HEK293 (cell line): ENCODE measurements around the gene MARCKSL1.

Experiments
- BCL11B ChIP-seq: fragments of 450-650 bp; formaldehyde crosslinking; IDR thresholded peaks from 2 replicates; pipeline ENCODE4 v1.5.1; 2016; ENCODE audit warnings: low read depth, missing biosample characterization, missing genetic modification characterization
- GLIS1 ChIP-seq: fragments of 450-650 bp; formaldehyde crosslinking; IDR thresholded peaks from 2 replicates; pipeline ENCODE4 v1.5.1; 2016; ENCODE audit warnings: missing biosample characterization, missing genetic modification characterization
- KLF16 ChIP-seq: fragments of 450-650 bp; formaldehyde crosslinking; IDR thresholded peaks from 2 replicates; pipeline ENCODE4 v1.5.1; 2017; ENCODE audit warnings: missing biosample characterization, missing genetic modification characterization
- OSR2 ChIP-seq: fragments of 450-650 bp; formaldehyde crosslinking; IDR thresholded peaks from 2 replicates; pipeline ENCODE4 v1.5.1; 2016; ENCODE audit warnings: missing biosample characterization, missing genetic modification characterization
- SP3 ChIP-seq: fragments of 450-650 bp; formaldehyde crosslinking; IDR thresholded peaks from 2 replicates; pipeline ENCODE4 v1.5.1; 2016; ENCODE audit warnings: missing biosample characterization, missing genetic modification characterization
- TCF7L2 ChIP-seq: IDR thresholded peaks from 2 replicates; pipeline ENCODE4 v1.6.1; 2011; ENCODE audit warnings: low read depth, mild to moderate bottlenecking, inconsistent platforms, low read length, moderate library complexity, borderline replicate concordance
- ZBTB1 ChIP-seq: fragments of 450-650 bp; formaldehyde crosslinking; IDR thresholded peaks from 2 replicates; pipeline ENCODE4 v1.5.1; 2016; ENCODE audit warnings: missing biosample characterization, missing genetic modification characterization
- ZBTB20 ChIP-seq: fragments of 450-650 bp; formaldehyde crosslinking; IDR thresholded peaks from 2 replicates; pipeline ENCODE4 v1.5.1; 2016; ENCODE audit warnings: missing biosample characterization, missing genetic modification characterization
- ZBTB48 ChIP-seq: fragments of 450-650 bp; formaldehyde crosslinking; IDR thresholded peaks from 2 replicates; pipeline ENCODE4 v1.5.1; 2016; ENCODE audit warnings: missing biosample characterization, missing genetic modification characterization
- ZBTB8A ChIP-seq: fragments of 450-650 bp; formaldehyde crosslinking; IDR thresholded peaks from 2 replicates; pipeline ENCODE4 v1.5.1; 2016; ENCODE audit warnings: missing biosample characterization, missing genetic modification characterization
- ZFHX2 ChIP-seq: fragments of 450-650 bp; formaldehyde crosslinking; conservative IDR thresholded peaks from 2 replicates; pipeline ENCODE4 v1.5.1; 2016; ENCODE audit warnings: missing biosample characterization, missing genetic modification characterization
- ZNF174 ChIP-seq: fragments of 450-650 bp; formaldehyde crosslinking; IDR thresholded peaks from 2 replicates; pipeline ENCODE4 v1.5.0; 2017; ENCODE audit warnings: missing biosample characterization, mild to moderate bottlenecking, missing genetic modification characterization
- ZNF214 ChIP-seq: fragments of 450-650 bp; formaldehyde crosslinking; IDR thresholded peaks from 2 replicates; pipeline ENCODE4 v1.5.1; 2017; ENCODE audit warnings: missing biosample characterization, mild to moderate bottlenecking, missing genetic modification characterization, borderline replicate concordance
- ZNF335 ChIP-seq: fragments of 450-650 bp; formaldehyde crosslinking; conservative IDR thresholded peaks from 2 replicates; pipeline ENCODE4 v1.5.1; 2016; ENCODE audit warnings: missing biosample characterization, missing genetic modification characterization
- ZNF354C ChIP-seq: fragments of 450-650 bp; formaldehyde crosslinking; IDR thresholded peaks from 2 replicates; pipeline ENCODE4 v1.5.1; 2016; ENCODE audit warnings: missing biosample characterization, missing genetic modification characterization, low read depth, borderline replicate concordance
- ZNF561 ChIP-seq: fragments of 450-650 bp; IDR thresholded peaks from 2 replicates; pipeline ENCODE4 v1.5.1; 2018; ENCODE audit warnings: missing biosample characterization, missing genetic modification characterization, borderline replicate concordance
- ZNF596 ChIP-seq: fragments of 450-650 bp; IDR thresholded peaks from 2 replicates; pipeline ENCODE4 v1.5.0; 2018; ENCODE audit warnings: missing biosample characterization, mild to moderate bottlenecking, missing genetic modification characterization, moderate library complexity
- ZNF626 ChIP-seq: fragments of 450-650 bp; sonication (Bioruptor Pico); formaldehyde crosslinking; IDR thresholded peaks from 2 replicates; pipeline ENCODE4 v1.5.1; 2018; ENCODE audit warnings: missing biosample characterization, missing genetic modification characterization, inconsistent platforms
- ZNF629 ChIP-seq: fragments of 450-650 bp; formaldehyde crosslinking; IDR thresholded peaks from 2 replicates; pipeline ENCODE4 v1.5.1; 2017; ENCODE audit warnings: missing biosample characterization, missing genetic modification characterization
- ZNF776 ChIP-seq: fragments of 450-650 bp; formaldehyde crosslinking; IDR thresholded peaks from 2 replicates; pipeline ENCODE4 v1.5.0; 2017; ENCODE audit warnings: missing biosample characterization, missing genetic modification characterization, borderline replicate concordance
- TF ChIP-seq, protein P1 (sequence below): fragments of 450-650 bp; formaldehyde crosslinking; IDR thresholded peaks from 2 replicates; pipeline ENCODE4 v1.5.0; 2017; ENCODE audit warnings: missing biosample characterization, missing genetic modification characterization, borderline replicate concordance
- TF ChIP-seq, protein P2 (sequence below): fragments of 450-650 bp; formaldehyde crosslinking; IDR thresholded peaks from 2 replicates; pipeline ENCODE4 v1.5.1; 2016; ENCODE audit warnings: missing biosample characterization, missing genetic modification characterization
- TF ChIP-seq, protein P3 (sequence below): fragments of 450-650 bp; formaldehyde crosslinking; IDR thresholded peaks from 2 replicates; pipeline ENCODE4 v1.5.1; 2016; ENCODE audit warnings: missing biosample characterization, missing genetic modification characterization, borderline replicate concordance
- TF ChIP-seq, protein P4 (sequence below): fragments of 450-650 bp; formaldehyde crosslinking; IDR thresholded peaks from 2 replicates; pipeline ENCODE4 v1.5.1; 2016; ENCODE audit warnings: missing biosample characterization, missing genetic modification characterization, low read depth
- TF ChIP-seq, protein P5 (sequence below): fragments of 450-650 bp; formaldehyde crosslinking; IDR thresholded peaks from 2 replicates; pipeline ENCODE4 v1.5.1; 2016; ENCODE audit warnings: missing biosample characterization, missing genetic modification characterization
- TF ChIP-seq, protein P6 (sequence below): fragments of 450-650 bp; formaldehyde crosslinking; IDR thresholded peaks from 2 replicates; pipeline ENCODE4; 2016; ENCODE audit warnings: missing biosample characterization, missing genetic modification characterization

MARCKSL1 gene

DNA sequence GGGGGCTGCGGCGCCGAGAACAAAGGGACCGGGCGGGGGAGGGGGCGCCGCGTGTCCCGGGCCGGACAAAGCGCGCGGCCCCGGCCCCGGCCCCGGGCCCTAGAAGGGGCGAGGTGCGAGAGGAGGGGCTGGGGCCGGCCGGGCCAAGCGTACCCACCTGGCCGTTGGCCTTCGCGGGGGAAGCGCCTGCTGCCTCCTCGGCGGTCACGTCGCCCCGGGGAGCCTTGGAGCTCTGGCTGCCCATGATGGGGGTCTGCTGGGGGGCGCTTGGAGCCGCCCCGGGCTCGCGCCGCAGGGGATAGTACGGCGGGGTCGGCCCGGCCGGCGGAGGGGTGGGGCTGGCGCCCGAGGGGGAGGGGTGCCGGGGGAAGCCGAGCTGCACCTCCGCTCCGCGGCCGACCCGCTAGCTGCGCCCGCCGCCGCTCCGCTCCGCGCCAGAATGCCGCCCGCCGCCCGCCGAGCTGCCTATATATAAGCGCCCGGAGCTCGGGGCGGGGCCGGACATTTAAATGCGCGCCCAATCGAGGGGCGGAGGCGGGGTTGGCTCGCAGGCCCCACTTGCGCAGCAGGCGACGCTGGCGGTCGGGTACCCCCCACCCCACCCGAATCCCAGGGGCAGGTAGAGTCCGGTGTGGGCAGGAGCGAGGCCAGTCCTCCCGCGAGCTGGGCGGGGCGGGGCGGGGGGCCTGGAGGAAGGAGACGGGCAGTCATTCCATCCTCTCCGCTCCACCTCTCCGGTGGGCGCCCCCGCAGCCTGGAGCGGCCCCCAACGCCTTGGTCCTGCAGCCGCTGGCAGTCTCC, at the start of gene MARCKSL1 (continued):
- TF ChIP-seq, protein P1, sequence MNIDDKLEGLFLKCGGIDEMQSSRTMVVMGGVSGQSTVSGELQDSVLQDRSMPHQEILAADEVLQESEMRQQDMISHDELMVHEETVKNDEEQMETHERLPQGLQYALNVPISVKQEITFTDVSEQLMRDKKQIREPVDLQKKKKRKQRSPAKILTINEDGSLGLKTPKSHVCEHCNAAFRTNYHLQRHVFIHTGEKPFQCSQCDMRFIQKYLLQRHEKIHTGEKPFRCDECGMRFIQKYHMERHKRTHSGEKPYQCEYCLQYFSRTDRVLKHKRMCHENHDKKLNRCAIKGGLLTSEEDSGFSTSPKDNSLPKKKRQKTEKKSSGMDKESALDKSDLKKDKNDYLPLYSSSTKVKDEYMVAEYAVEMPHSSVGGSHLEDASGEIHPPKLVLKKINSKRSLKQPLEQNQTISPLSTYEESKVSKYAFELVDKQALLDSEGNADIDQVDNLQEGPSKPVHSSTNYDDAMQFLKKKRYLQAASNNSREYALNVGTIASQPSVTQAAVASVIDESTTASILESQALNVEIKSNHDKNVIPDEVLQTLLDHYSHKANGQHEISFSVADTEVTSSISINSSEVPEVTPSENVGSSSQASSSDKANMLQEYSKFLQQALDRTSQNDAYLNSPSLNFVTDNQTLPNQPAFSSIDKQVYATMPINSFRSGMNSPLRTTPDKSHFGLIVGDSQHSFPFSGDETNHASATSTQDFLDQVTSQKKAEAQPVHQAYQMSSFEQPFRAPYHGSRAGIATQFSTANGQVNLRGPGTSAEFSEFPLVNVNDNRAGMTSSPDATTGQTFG (tag by site-specific recombination): no peak
- TF ChIP-seq ZNF354C (no peak), ZNF174 (no peak), SP3 (tag by site-specific recombination) (peak; percentile 69), ZNF335 (peak; percentile 85), GLIS1 (tag by site-specific recombination) (peak; percentile 82), KLF16 (tag by site-specific recombination) (no peak; the same call in 1 of the 2 replicates), TCF7L2 (peak; percentile 50; the same call in 1 of the 2 replicates), OSR2 (tag by site-specific recombination) (no peak), ZNF214 (tag by site-specific recombination) (no peak), ZBTB1 (tag by site-specific recombination) (no peak), ZNF629 (tag by site-specific recombination) (no peak), ZBTB20 (tag by site-specific recombination) (peak; percentile 51; the same call in 1 of the 2 replicates), BCL11B (tag by site-specific recombination) (no peak), ZNF626 (tag by site-specific recombination) (no peak), ZNF596 (tag by site-specific recombination) (no peak), ZBTB48 (tag by site-specific recombination) (no peak), ZNF561 (tag by site-specific recombination) (no peak; the same call in 1 of the 2 replicates), ZFHX2 (peak; percentile 60; the same call in 1 of the 2 replicates), ZNF776 (tag by site-specific recombination) (no peak), ZBTB8A (tag by site-specific recombination) (peak; percentile 89)
- TF ChIP-seq, protein P2, sequence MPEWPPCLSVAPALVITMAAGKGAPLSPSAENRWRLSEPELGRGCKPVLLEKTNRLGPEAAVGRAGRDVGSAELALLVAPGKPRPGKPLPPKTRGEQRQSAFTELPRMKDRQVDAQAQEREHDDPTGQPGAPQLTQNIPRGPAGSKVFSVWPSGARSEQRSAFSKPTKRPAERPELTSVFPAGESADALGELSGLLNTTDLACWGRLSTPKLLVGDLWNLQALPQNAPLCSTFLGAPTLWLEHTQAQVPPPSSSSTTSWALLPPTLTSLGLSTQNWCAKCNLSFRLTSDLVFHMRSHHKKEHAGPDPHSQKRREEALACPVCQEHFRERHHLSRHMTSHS (tag by site-specific recombination): no peak
- TF ChIP-seq, protein P3, sequence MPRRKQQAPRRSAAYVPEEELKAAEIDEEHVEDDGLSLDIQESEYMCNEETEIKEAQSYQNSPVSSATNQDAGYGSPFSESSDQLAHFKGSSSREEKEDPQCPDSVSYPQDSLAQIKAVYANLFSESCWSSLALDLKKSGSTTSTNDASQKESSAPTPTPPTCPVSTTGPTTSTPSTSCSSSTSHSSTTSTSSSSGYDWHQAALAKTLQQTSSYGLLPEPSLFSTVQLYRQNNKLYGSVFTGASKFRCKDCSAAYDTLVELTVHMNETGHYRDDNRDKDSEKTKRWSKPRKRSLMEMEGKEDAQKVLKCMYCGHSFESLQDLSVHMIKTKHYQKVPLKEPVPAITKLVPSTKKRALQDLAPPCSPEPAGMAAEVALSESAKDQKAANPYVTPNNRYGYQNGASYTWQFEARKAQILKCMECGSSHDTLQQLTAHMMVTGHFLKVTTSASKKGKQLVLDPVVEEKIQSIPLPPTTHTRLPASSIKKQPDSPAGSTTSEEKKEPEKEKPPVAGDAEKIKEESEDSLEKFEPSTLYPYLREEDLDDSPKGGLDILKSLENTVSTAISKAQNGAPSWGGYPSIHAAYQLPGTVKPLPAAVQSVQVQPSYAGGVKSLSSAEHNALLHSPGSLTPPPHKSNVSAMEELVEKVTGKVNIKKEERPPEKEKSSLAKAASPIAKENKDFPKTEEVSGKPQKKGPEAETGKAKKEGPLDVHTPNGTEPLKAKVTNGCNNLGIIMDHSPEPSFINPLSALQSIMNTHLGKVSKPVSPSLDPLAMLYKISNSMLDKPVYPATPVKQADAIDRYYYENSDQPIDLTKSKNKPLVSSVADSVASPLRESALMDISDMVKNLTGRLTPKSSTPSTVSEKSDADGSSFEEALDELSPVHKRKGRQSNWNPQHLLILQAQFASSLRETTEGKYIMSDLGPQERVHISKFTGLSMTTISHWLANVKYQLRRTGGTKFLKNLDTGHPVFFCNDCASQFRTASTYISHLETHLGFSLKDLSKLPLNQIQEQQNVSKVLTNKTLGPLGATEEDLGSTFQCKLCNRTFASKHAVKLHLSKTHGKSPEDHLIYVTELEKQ (tag by site-specific recombination): no peak
- TF ChIP-seq, protein P4, sequence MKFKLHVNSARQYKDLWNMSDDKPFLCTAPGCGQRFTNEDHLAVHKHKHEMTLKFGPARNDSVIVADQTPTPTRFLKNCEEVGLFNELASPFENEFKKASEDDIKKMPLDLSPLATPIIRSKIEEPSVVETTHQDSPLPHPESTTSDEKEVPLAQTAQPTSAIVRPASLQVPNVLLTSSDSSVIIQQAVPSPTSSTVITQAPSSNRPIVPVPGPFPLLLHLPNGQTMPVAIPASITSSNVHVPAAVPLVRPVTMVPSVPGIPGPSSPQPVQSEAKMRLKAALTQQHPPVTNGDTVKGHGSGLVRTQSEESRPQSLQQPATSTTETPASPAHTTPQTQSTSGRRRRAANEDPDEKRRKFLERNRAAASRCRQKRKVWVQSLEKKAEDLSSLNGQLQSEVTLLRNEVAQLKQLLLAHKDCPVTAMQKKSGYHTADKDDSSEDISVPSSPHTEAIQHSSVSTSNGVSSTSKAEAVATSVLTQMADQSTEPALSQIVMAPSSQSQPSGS (tag by site-specific recombination): no peak
- TF ChIP-seq, protein P5, sequence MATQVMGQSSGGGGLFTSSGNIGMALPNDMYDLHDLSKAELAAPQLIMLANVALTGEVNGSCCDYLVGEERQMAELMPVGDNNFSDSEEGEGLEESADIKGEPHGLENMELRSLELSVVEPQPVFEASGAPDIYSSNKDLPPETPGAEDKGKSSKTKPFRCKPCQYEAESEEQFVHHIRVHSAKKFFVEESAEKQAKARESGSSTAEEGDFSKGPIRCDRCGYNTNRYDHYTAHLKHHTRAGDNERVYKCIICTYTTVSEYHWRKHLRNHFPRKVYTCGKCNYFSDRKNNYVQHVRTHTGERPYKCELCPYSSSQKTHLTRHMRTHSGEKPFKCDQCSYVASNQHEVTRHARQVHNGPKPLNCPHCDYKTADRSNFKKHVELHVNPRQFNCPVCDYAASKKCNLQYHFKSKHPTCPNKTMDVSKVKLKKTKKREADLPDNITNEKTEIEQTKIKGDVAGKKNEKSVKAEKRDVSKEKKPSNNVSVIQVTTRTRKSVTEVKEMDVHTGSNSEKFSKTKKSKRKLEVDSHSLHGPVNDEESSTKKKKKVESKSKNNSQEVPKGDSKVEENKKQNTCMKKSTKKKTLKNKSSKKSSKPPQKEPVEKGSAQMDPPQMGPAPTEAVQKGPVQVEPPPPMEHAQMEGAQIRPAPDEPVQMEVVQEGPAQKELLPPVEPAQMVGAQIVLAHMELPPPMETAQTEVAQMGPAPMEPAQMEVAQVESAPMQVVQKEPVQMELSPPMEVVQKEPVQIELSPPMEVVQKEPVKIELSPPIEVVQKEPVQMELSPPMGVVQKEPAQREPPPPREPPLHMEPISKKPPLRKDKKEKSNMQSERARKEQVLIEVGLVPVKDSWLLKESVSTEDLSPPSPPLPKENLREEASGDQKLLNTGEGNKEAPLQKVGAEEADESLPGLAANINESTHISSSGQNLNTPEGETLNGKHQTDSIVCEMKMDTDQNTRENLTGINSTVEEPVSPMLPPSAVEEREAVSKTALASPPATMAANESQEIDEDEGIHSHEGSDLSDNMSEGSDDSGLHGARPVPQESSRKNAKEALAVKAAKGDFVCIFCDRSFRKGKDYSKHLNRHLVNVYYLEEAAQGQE (tag by site-specific recombination): no peak
- TF ChIP-seq, protein P6, sequence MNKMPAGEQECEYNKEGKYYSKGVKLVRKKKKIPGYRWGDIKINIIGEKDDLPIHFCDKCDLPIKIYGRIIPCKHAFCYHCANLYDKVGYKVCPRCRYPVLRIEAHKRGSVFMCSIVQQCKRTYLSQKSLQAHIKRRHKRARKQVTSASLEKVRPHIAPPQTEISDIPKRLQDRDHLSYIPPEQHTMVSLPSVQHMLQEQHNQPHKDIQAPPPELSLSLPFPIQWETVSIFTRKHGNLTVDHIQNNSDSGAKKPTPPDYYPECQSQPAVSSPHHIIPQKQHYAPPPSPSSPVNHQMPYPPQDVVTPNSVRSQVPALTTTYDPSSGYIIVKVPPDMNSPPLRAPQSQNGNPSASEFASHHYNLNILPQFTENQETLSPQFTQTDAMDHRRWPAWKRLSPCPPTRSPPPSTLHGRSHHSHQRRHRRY: no peak
